B cell (primary cell): ENCODE measurements around the gene CCNI2. TPM values are rescaled to one million over a fixed set of nuclear protein-coding genes. Genes with fewer than 3 reads are reported as not detected.

Source experiments
- ATAC-seq: fragments of 200-7000 bp; cut with Tn5 transposase; one replicate; pipeline ENCODE4 v1.10.0; 2021; ENCODE audit warnings: low read depth, mild to moderate bottlenecking, moderate number of reproducible peaks, moderate library complexity
- CTCF ChIA-PET: fragments of 350-600 bp; sonication (Branson Sonifier 250); formaldehyde crosslinking; loops from one replicate; lab custom pipeline; 2021; ENCODE audit warnings: antibody characterized with exemption, inconsistent platforms; lab: Charles Lee
- POLR2A ChIA-PET: fragments of 350-600 bp; sonication (Branson Sonifier 250); formaldehyde crosslinking; loops from one replicate; lab custom pipeline; 2021; ENCODE audit warnings: antibody characterized with exemption; lab: Charles Lee
- DNase-seq: peaks from one replicate; pipeline ENCODE4 v3.0.0; 2013
- H2AFZ ChIP-seq: 2 replicates; pipeline ENCODE4 v1.6.1; 2012; ENCODE audit warnings: mild to moderate bottlenecking, low read depth, low read length; ENCODE audit not compliant: insufficient read depth, poor library complexity, severe bottlenecking
- H3K27ac ChIP-seq, 2 donors: 1 replicate in 1 of 2; 2 replicates in 1 of 2; pipeline ENCODE4 v1.5.1; 2012 to 2013; ENCODE audit warnings: low read length in 2 of 2, mild to moderate bottlenecking in 2 of 2, moderate library complexity in 1 of 2
- H3K27me3 ChIP-seq, 4 experiments: fragments of 200-600 bp in 1 of 4; sonication (generic) in 1 of 4; replicated peaks in 1 of 4; 1 replicate in 2 of 4; 2 replicates in 2 of 4; pipeline versions ENCODE4 v1.6.1 to v1.7.0; 2013 to 2016; ENCODE audit warnings: low read length in 3 of 4, mild to moderate bottlenecking in 2 of 4, mixed read lengths in 1 of 4, moderate library complexity in 1 of 4; ENCODE audit not compliant: insufficient read depth in 4 of 4, control insufficient read depth in 3 of 4; ENCODE audit errors: control extremely low read depth in 1 of 4
- H3K36me3 ChIP-seq, 2 experiments: replicated peaks in 1 of 2; 1 replicate in 1 of 2; 2 replicates in 1 of 2; pipeline versions ENCODE4 v1.6.1 to v1.7.1; 2013; ENCODE audit warnings: low read length in 1 of 2; ENCODE audit not compliant: insufficient read depth in 2 of 2, control insufficient read depth in 1 of 2; ENCODE audit errors: control extremely low read depth in 1 of 2, extremely low read depth in 1 of 2
- H3K4me1 ChIP-seq, 2 donors: fragments of 200-600 bp in 1 of 2; sonication (generic) in 1 of 2; 1 replicate in 1 of 2; 2 replicates in 1 of 2; pipeline versions ENCODE4 v1.5.1 to v1.6.1; 2013 to 2017; ENCODE audit warnings: low read length in 2 of 2; ENCODE audit not compliant: control insufficient read depth in 2 of 2, insufficient read depth in 2 of 2
- H3K4me2 ChIP-seq: replicated peaks from 2 replicates; pipeline ENCODE3; 2012; ENCODE audit warnings: mild to moderate bottlenecking, low read depth, low read length; ENCODE audit not compliant: poor library complexity, severe bottlenecking
- H3K4me3 ChIP-seq, 5 experiments: fragments of 200-600 bp in 1 of 5; sonication (generic) in 1 of 5; 1 replicate in 3 of 5; 2 replicates in 2 of 5; pipeline versions ENCODE4 v1.5.1 to v1.7.0; 2011 to 2016; ENCODE audit warnings: low read length in 4 of 5, mild to moderate bottlenecking in 4 of 5, low read depth in 2 of 5, control low read depth in 1 of 5, moderate library complexity in 1 of 5; ENCODE audit not compliant: insufficient read depth in 1 of 5; ENCODE audit errors: control extremely low read depth in 1 of 5, extremely low read depth in 1 of 5
- H3K79me2 ChIP-seq: fragments of 200-600 bp; sonication (generic); one replicate; pipeline ENCODE4 v1.6.0; 2016; ENCODE audit warnings: low read length; ENCODE audit not compliant: control insufficient read depth, insufficient read depth
- H3K9ac ChIP-seq: fragments of 200-600 bp; sonication (generic); 2 replicates; pipeline ENCODE4 v1.6.1; 2017; ENCODE audit warnings: mild to moderate bottlenecking, low read length, moderate library complexity
- H3K9me3 ChIP-seq, 3 donors: one replicate each; pipeline versions ENCODE4 v1.6.1 to v1.7.1; 2013; ENCODE audit warnings: low read length in 2 of 3; ENCODE audit not compliant: control insufficient read depth in 2 of 3, insufficient read depth in 1 of 3; ENCODE audit errors: control extremely low read depth in 1 of 3
- H4K20me1 ChIP-seq: 2 replicates; pipeline ENCODE4 v1.6.0; 2012; ENCODE audit warnings: mild to moderate bottlenecking, low read length; ENCODE audit not compliant: insufficient read depth, control insufficient read depth, poor library complexity, severe bottlenecking
- H3K27ac Mint-ChIP-seq: one replicate; pipeline ENCODE4 v1.8.0; 2021; ENCODE audit warnings: mixed read lengths
- H3K27me3 Mint-ChIP-seq: one replicate; pipeline ENCODE4 v1.8.0; 2021; ENCODE audit warnings: mixed read lengths
- H3K4me1 Mint-ChIP-seq: one replicate; pipeline ENCODE4 v1.8.0; 2021; ENCODE audit warnings: mixed read lengths
- H3K4me3 Mint-ChIP-seq: one replicate; pipeline ENCODE4 v1.8.0; 2021; ENCODE audit warnings: mixed read lengths
- H3K9me3 Mint-ChIP-seq: one replicate; pipeline ENCODE4 v1.8.0; 2022; ENCODE audit warnings: mixed read lengths; ENCODE audit not compliant: insufficient read depth
- CTCF ChIP-seq: fragments of 200-600 bp; IDR thresholded peaks from one replicate; pipeline ENCODE4 v1.8.0; 2022; ENCODE audit warnings: antibody characterized with exemption, mild to moderate bottlenecking
- EZH2 ChIP-seq: IDR thresholded peaks from 2 replicates; pipeline ENCODE4 v1.6.1; 2012; ENCODE audit warnings: borderline replicate concordance, low read depth, mild to moderate bottlenecking, moderate library complexity, low read length; ENCODE audit not compliant: insufficient read depth, poor library complexity, severe bottlenecking
- WGBS: methylation state at CpG from one replicate; pipeline ENCODE4 v1.1.5; 2013; ENCODE audit warnings: missing lambda C conversion rate; ENCODE audit not compliant: insufficient coverage; 5-methylcytosine and 5-hydroxymethylcytosine counted together
- intact Hi-C: fragments of 100-400 bp; cut with micrococcal nuclease; formaldehyde crosslinking; loops from one replicate; pipeline ENCODE4 v1.10.0; 2022
- polyA plus RNA-seq: library from polyadenylated mRNA; depleted of rRNA; stranded (reverse); fragments of >200 nt; gene quantifications from 2 replicates; pipeline ENCODE4 v1.2.3, GENCODE V29; 2012
- total RNA-seq, 2 donors: library from RNA; stranded (reverse); fragments of 120-200 nt in 1 of 2; gene quantifications; 1 replicate in 1 of 2; 2 replicates in 1 of 2; pipeline versions ENCODE4 v1.2.3 to v1.2.4, GENCODE V29; 2013 to 2022

Gene CCNI2
- total and polyA plus RNA-seq, 2 donors (not counting 1 experiment from before 2014, with no cell fraction given), result 0.39 to 2.0 TPM

GRCh38 chr5:132772291-132773070, 25.3 kb downstream of the CCNI2 start:
- Histone ChIP-seq H3K27me3 (peaks cover 0 to 15% (median 2%) of the 10 kb centered on the region in 4 experiments), H3K4me3 (no peak overlapping the region), H3K9me3 (peaks cover 0 to 3% (median 0%) of the 10 kb centered on the region in 3 donors), H2AFZ (no peak overlapping the region), H3K36me3 (no peaks in the 10 kb centered on the region), H4K20me1 (no peaks in the 10 kb centered on the region), H3K27ac (no peak overlapping the region), H3K79me2 (no peaks in the 10 kb centered on the region), H3K4me2 (no peak overlapping the region), H3K9ac (no peak overlapping the region), H3K4me1 (peaks cover 6 to 9% of the 10 kb centered on the region in 2 donors)
- no peak for TF ChIP-seq CTCF
- TF ChIP-seq EZH2, result no peak
- ATAC-seq (no peak), DNase-seq (no peak)
- WGBS, result 94% methylated on average over 7 of the region's 8 CpGs
- H3K4me3 Mint-ChIP-seq, result no peak overlapping the region
- intact Hi-C loops, result no loop called here
- no peak overlapping the region for H3K27ac Mint-ChIP-seq
- POLR2A ChIA-PET, result no interaction called here
- CTCF ChIA-PET, result no interaction called here
- no peaks in the 10 kb centered on the region for H3K4me1 Mint-ChIP-seq
- H3K9me3 Mint-ChIP-seq, result no peaks in the 10 kb centered on the region
- H3K27me3 Mint-ChIP-seq, result peaks cover 4% of the 10 kb centered on the region

GRCh38 chr5:132773114-132773513, 25.9 kb downstream of the CCNI2 start:
- H2AFZ ChIP-seq, result no peak overlapping the region
- peaks cover 9% of the 10 kb centered on the region for H3K27me3 Mint-ChIP-seq
- H3K4me3 Mint-ChIP-seq, result no peak overlapping the region
- TF ChIP-seq EZH2, result no peak
- TF ChIP-seq CTCF, result no peak
- DNase-seq, result no peak
- H3K27ac Mint-ChIP-seq, result no peak overlapping the region
- no peaks in the 10 kb centered on the region for H4K20me1 ChIP-seq
- ChIA-PET POLR2A (no interaction called here), CTCF (no interaction called here)
- peaks cover 4% of the 10 kb centered on the region for H3K4me1 Mint-ChIP-seq
- no peaks in the 10 kb centered on the region for H3K9me3 Mint-ChIP-seq
- H3K4me3 ChIP-seq, result no peak overlapping the region
- intact Hi-C loops, result no loop called here
- H3K4me2 ChIP-seq, result no peak overlapping the region
- no peaks in the 10 kb centered on the region for H3K79me2 ChIP-seq
- H3K27ac ChIP-seq, result no peak overlapping the region
- H3K36me3 ChIP-seq, result no peaks in the 10 kb centered on the region
- peaks cover 0 to 9% (median 0%) of the 10 kb centered on the region in 3 donors for H3K9me3 ChIP-seq
- no peak overlapping the region for H3K9ac ChIP-seq
- 91% methylated on average over 3 of the region's 5 CpGs for WGBS
- H3K27me3 ChIP-seq, result peaks cover 0 to 21% (median 7%) of the 10 kb centered on the region in 4 experiments
- peaks cover 13 to 16% of the 10 kb centered on the region in 2 donors for H3K4me1 ChIP-seq
- ATAC-seq, result no peak
